H9 (cell line): ENCODE results near the gene PTPRF. TPM values are rescaled to one million over a fixed set of nuclear protein-coding genes. Genes with fewer than 3 reads are reported as not detected.

Experiments
- DNase-seq: peaks from one replicate; pipeline ENCODE4 v3.0.0-alpha.2; 2017
- H2AFZ ChIP-seq: one replicate; pipeline ENCODE4 v1.6.1; 2013; ENCODE audit warnings: mild to moderate bottlenecking, low read length, control low read depth, moderate library complexity
- H2AK5ac ChIP-seq: 2 replicates; pipeline ENCODE4 v1.6.1; 2013; ENCODE audit warnings: low read length, control low read depth, mixed read lengths; ENCODE audit not compliant: insufficient read length
- H2BK120ac ChIP-seq: one replicate; pipeline ENCODE4 v1.6.1; 2013; ENCODE audit warnings: low read depth, mild to moderate bottlenecking, low read length, control low read depth, inconsistent platforms; ENCODE audit not compliant: poor library complexity, severe bottlenecking
- H2BK12ac ChIP-seq: 2 replicates; pipeline ENCODE4 v1.6.1; 2013; ENCODE audit warnings: low read length, control low read depth, mixed read lengths, low read depth; ENCODE audit not compliant: insufficient read length
- H2BK15ac ChIP-seq: 2 replicates; pipeline ENCODE4 v1.6.1; 2013; ENCODE audit warnings: low read depth, low read length, control low read depth
- H2BK20ac ChIP-seq: one replicate; pipeline ENCODE4 v1.6.1; 2013; ENCODE audit warnings: low read depth, mild to moderate bottlenecking, low read length, control low read depth, inconsistent platforms; ENCODE audit not compliant: poor library complexity, severe bottlenecking
- H2BK5ac ChIP-seq: 2 replicates; pipeline ENCODE4 v1.6.1; 2013; ENCODE audit warnings: low read length, control low read depth, mixed read lengths; ENCODE audit not compliant: insufficient read length
- H3K14ac ChIP-seq: 2 replicates; pipeline ENCODE4 v1.6.1; 2013; ENCODE audit warnings: low read length, control low read depth; ENCODE audit not compliant: insufficient read depth
- H3K18ac ChIP-seq: 2 replicates; pipeline ENCODE4 v1.6.1; 2013; ENCODE audit warnings: low read depth, mild to moderate bottlenecking, mixed read lengths, low read length, control low read depth; ENCODE audit not compliant: insufficient read length
- H3K23ac ChIP-seq: 2 replicates; pipeline ENCODE4 v1.6.1; 2013; ENCODE audit warnings: low read length, control low read depth, mixed read lengths, low read depth; ENCODE audit not compliant: insufficient read length
- H3K23me2 ChIP-seq: 2 replicates; pipeline ENCODE4 v1.6.1; 2013; ENCODE audit warnings: low read depth, mild to moderate bottlenecking, mixed read lengths, low read length, control low read depth; ENCODE audit not compliant: insufficient read length, poor library complexity, severe bottlenecking
- H3K27ac ChIP-seq: 2 replicates; pipeline ENCODE4 v1.5.1; 2013; ENCODE audit warnings: low read length, control low read depth, mixed read lengths, low read depth; ENCODE audit not compliant: insufficient read length
- H3K27me3 ChIP-seq: 2 replicates; pipeline ENCODE4 v1.6.1; 2013; ENCODE audit warnings: low read length, control low read depth, inconsistent platforms; ENCODE audit not compliant: insufficient read depth
- H3K4ac ChIP-seq: 2 replicates; pipeline ENCODE4 v1.6.1; 2013; ENCODE audit warnings: low read depth, mild to moderate bottlenecking, control low read depth, inconsistent platforms, low read length, moderate library complexity
- H3K4me1 ChIP-seq: 2 replicates; pipeline ENCODE4 v1.6.1; 2013; ENCODE audit warnings: low read length, control low read depth, inconsistent platforms; ENCODE audit not compliant: insufficient read depth
- H3K4me2 ChIP-seq: 2 replicates; pipeline ENCODE4 v1.6.1; 2013; ENCODE audit warnings: low read length, control low read depth, mixed read lengths; ENCODE audit not compliant: insufficient read length, insufficient read depth
- H3K56ac ChIP-seq: 2 replicates; pipeline ENCODE4 v1.6.1; 2013; ENCODE audit warnings: low read depth, mild to moderate bottlenecking, mixed read lengths, low read length, control low read depth; ENCODE audit not compliant: insufficient read length
- H3K79me1 ChIP-seq: 2 replicates; pipeline ENCODE4 v1.6.1; 2013; ENCODE audit warnings: low read depth, mild to moderate bottlenecking, moderate library complexity, low read length, control low read depth, inconsistent platforms; ENCODE audit not compliant: insufficient read depth, poor library complexity, severe bottlenecking
- H3K79me2 ChIP-seq: 2 replicates; pipeline ENCODE4 v1.6.1; 2013; ENCODE audit warnings: low read length, control low read depth, inconsistent platforms; ENCODE audit not compliant: insufficient read depth
- H3K9ac ChIP-seq: 2 replicates; pipeline ENCODE4 v1.6.1; 2013; ENCODE audit warnings: low read length, control low read depth, mixed read lengths; ENCODE audit not compliant: insufficient read length; ENCODE audit errors: extremely low read depth
- H3K9me3 ChIP-seq: one replicate; pipeline ENCODE4 v1.6.1; 2013; ENCODE audit warnings: low read depth, low read length, inconsistent platforms; ENCODE audit not compliant: control insufficient read depth
- H3T11ph ChIP-seq: one replicate; pipeline ENCODE4 v1.6.1; 2013; ENCODE audit warnings: mild to moderate bottlenecking, low read length, control low read depth, inconsistent platforms
- H4K20me1 ChIP-seq: one replicate; pipeline ENCODE4 v1.6.1; 2013; ENCODE audit not compliant: control insufficient read depth, insufficient read length, insufficient read depth
- H4K5ac ChIP-seq: 2 replicates; pipeline ENCODE4 v1.6.1; 2013; ENCODE audit warnings: low read depth, mild to moderate bottlenecking, mixed read lengths, low read length, control low read depth; ENCODE audit not compliant: insufficient read length
- H4K8ac ChIP-seq: replicated peaks from 2 replicates; pipeline ENCODE4 v1.6.1; 2013; ENCODE audit warnings: low read length, control low read depth, mixed read lengths, low read depth; ENCODE audit not compliant: insufficient read length
- H4K91ac ChIP-seq: 2 replicates; pipeline ENCODE4 v1.6.1; 2013; ENCODE audit warnings: low read depth, mild to moderate bottlenecking, moderate library complexity, mixed read lengths, low read length, control low read depth; ENCODE audit not compliant: insufficient read length
- H3K27ac Mint-ChIP-seq, 3 experiments: 2 replicates in 2 of 3; 3 replicates in 1 of 3; pipeline ENCODE4 v1.8.0; 2020 to 2021; ENCODE audit warnings: mixed read lengths in 3 of 3, mild to moderate bottlenecking in 1 of 3, moderate library complexity in 1 of 3
- H3K27me3 Mint-ChIP-seq: 2 replicates; pipeline ENCODE4 v1.8.0; 2021; ENCODE audit warnings: low read depth, mild to moderate bottlenecking, moderate library complexity, mixed read lengths
- H3K36me3 Mint-ChIP-seq, 3 experiments: 2 replicates in 2 of 3; 3 replicates in 1 of 3; pipeline ENCODE4 v1.8.0; 2020 to 2021; ENCODE audit warnings: low read depth in 3 of 3, mixed read lengths in 3 of 3; ENCODE audit not compliant: insufficient read depth in 1 of 3
- H3K4me1 Mint-ChIP-seq, 2 experiments: 2 replicates each; pipeline ENCODE4 v1.8.0; 2020; ENCODE audit warnings: mixed read lengths in 2 of 2
- H3K4me3 Mint-ChIP-seq, 2 experiments: 2 replicates in 1 of 2; 3 replicates in 1 of 2; pipeline ENCODE4 v1.8.0; 2020 to 2021; ENCODE audit warnings: mild to moderate bottlenecking in 2 of 2, mixed read lengths in 2 of 2, moderate library complexity in 1 of 2
- H3K9me3 Mint-ChIP-seq, 2 experiments: 2 replicates in 1 of 2; 3 replicates in 1 of 2; pipeline ENCODE4 v1.8.0; 2020; ENCODE audit warnings: mild to moderate bottlenecking in 2 of 2, mixed read lengths in 2 of 2, moderate library complexity in 1 of 2
- WGBS: extraction: QIAGEN DNeasy Blood & Tissue Kit; methylation state at CpG from one replicate; pipeline ENCODE4 v1.1.7; 2013; ENCODE audit warnings: missing lambda C conversion rate, low lambda C conversion rate, mixed read lengths; ENCODE audit not compliant: insufficient read length; ENCODE audit errors: extremely low coverage; 5-methylcytosine and 5-hydroxymethylcytosine counted together
- total RNA-seq: library from RNA; stranded (reverse); gene quantifications from 2 replicates; pipeline ENCODE4 v1.2.1, GENCODE V29; 2021
- TF ChIP-seq, protein P1 (sequence below): fragments of 200-600 bp; sonication (generic); conservative IDR thresholded peaks from 3 replicates; pipeline ENCODE4 v1.8.0; 2021; ENCODE audit warnings: antibody characterized with exemption, mild to moderate bottlenecking

The PTPRF gene
- total RNA-seq, 1 experiment from 2014 or later: 193 TPM

DNA sequence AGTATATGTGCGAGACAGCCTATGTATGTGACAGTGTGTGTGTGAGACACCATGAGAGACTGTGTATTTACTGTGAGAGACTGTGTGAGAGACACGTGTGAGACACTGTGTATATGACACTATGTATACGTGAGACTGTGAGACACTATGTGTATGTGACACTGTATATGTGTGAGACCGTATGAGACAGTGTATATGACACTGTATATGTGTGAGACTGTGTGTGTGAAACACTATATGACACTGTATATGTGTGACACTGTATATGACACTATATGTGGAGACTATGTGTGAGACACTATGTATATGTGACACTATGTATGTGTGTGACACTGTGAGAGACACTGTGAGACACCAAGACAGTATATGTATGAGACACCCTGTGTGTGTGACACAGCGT is 66.3 kb downstream of the PTPRF start:
- Histone ChIP-seq H3K4me2 (no peak overlapping the region), H3K9me3 (no peaks in the 10 kb centered on the region), H3T11ph (no peak overlapping the region), H4K5ac (no peak overlapping the region), H2AFZ (no peak overlapping the region), H3K27me3 (no peaks in the 10 kb centered on the region), H3K23ac (no peak overlapping the region), H3K4me1 (no peaks in the 10 kb centered on the region), H3K9ac (no peak overlapping the region), H2BK12ac (no peak overlapping the region), H3K4ac (no peak overlapping the region), H2BK120ac (no peak overlapping the region), H4K91ac (no peak overlapping the region), H2AK5ac (no peak overlapping the region), H3K79me1 (no peaks in the 10 kb centered on the region), H3K18ac (no peak overlapping the region), H3K56ac (no peak overlapping the region), H4K20me1 (peaks cover 2% of the 10 kb centered on the region), H2BK5ac (no peak overlapping the region), H3K79me2 (no peaks in the 10 kb centered on the region), H3K14ac (no peak overlapping the region), H3K27ac (no peak overlapping the region), H3K23me2 (no peaks in the 10 kb centered on the region), H4K8ac (no peak overlapping the region), H2BK15ac (no peak overlapping the region), H2BK20ac (no peak overlapping the region)
- peaks cover 12 to 34% (median 32%) of the 10 kb centered on the region in 3 experiments for H3K36me3 Mint-ChIP-seq
- H3K9me3 Mint-ChIP-seq: no peaks in the 10 kb centered on the region
- WGBS: no CpG with 5 or more reads among the region's 5 CpGs
- DNase-seq: no peak
- TF ChIP-seq, protein P1, sequence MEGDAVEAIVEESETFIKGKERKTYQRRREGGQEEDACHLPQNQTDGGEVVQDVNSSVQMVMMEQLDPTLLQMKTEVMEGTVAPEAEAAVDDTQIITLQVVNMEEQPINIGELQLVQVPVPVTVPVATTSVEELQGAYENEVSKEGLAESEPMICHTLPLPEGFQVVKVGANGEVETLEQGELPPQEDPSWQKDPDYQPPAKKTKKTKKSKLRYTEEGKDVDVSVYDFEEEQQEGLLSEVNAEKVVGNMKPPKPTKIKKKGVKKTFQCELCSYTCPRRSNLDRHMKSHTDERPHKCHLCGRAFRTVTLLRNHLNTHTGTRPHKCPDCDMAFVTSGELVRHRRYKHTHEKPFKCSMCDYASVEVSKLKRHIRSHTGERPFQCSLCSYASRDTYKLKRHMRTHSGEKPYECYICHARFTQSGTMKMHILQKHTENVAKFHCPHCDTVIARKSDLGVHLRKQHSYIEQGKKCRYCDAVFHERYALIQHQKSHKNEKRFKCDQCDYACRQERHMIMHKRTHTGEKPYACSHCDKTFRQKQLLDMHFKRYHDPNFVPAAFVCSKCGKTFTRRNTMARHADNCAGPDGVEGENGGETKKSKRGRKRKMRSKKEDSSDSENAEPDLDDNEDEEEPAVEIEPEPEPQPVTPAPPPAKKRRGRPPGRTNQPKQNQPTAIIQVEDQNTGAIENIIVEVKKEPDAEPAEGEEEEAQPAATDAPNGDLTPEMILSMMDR: no peak
- no peaks in the 10 kb centered on the region for H3K27me3 Mint-ChIP-seq
- H3K4me1 Mint-ChIP-seq: no peaks in the 10 kb centered on the region
- no peak overlapping the region for H3K4me3 Mint-ChIP-seq
- H3K27ac Mint-ChIP-seq: no peak overlapping the region
